A549 treated with AZD9567 at 1 μM for 4 hours (cell line): Measurements from ENCODE around the gene NSA2. TPM values are rescaled to one million over a fixed set of nuclear protein-coding genes. Genes with fewer than 3 reads are reported as not detected.

Source experiments
- total RNA-seq: library from RNA; stranded (reverse); fragments of 200-300 nt; extraction: Qiagen RNA extraction; gene quantifications from 5 replicates; pipeline ENCODE4 v1.2.3, GENCODE V29; 2022; ENCODE audit not compliant: insufficient read depth

NSA2 gene
- 124 to 139 TPM (median 125 TPM) in 5 replicates for total RNA-seq

DNA sequence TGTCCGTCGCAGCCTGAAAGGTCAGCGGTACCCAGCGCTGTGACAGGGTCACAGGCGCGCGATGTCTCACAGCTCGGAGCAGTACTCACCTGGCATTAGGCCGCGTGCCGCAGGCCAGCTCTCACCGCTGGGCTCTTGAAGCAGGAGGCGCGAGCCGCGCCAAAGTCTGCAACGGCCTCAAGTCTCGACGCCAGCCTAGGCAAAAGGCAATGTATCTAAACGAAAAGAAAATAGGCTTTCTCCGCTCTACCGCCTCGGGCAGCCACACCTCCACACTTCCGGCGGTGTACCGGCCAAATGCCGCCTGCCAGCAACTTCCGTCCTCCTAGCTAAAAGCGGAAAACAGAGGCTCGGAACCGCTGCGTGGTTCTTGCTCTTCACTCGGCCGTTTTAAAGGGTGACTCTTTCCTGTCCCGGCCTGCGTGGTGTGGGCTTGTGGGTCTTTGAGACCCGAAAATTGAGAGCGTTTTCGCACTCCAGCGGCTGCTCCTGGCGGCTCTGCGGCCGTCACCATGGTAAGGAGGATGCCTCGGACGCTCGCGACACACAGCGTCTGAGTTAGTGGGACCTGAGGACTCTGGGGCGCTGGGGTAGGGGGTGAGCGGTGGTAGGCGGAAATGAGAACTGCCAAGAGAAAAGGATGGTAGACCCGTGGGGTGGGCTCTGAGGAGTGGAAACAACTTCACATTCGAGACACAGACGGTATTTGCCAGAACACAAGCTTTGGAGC lies at the start of gene NSA2, which contains the start of gene GFM2:
Gene NSA2 (plus strand): TSS at position 401 of the 730 bp plus-strand sequence. CDS start 112 bp downstream, at position 513.
Gene GFM2 (minus strand): TSS at position 269 of the 730 bp plus-strand sequence. CDS start 3,375 bp downstream, outside the sequence.

Other genes with a start within 250 kb of the NSA2 start
- gene ENC1, start 126.5 kb upstream of the NSA2 start, total RNA-seq, result 4.6 to 6.3 TPM (median 5.4 TPM) in 5 replicates
- 78.7 to 114 TPM (median 112 TPM) in 5 replicates for gene HEXB, start 82.0 kb upstream of the NSA2 start, total RNA-seq
- 15.1 to 24.1 TPM (median 22.5 TPM) in 5 replicates for gene GFM2, start 132 bp upstream of the NSA2 start, total RNA-seq
- gene FAM169A, start 99.1 kb downstream of the NSA2 start, total RNA-seq, result 4.0 to 7.4 TPM (median 6.3 TPM) in 5 replicates